ENCODE measurements around the gene TBATA.
"Not testable (repeated sequence)": the region's sequence is repeated elsewhere in the genome, so short reads cannot be mapped to it uniquely, and the experiment has no call there.

TBATA gene

GRCh38 chr10:70777063-70777875 lies 7.9 kb downstream of the TBATA start:
- H3K36me3 Mint-ChIP-seq (ENCODE audit: low read depth) = no peaks in the 10 kb centered on the region
- H3K27ac Mint-ChIP-seq = no peak overlapping the region
- no peaks in the 10 kb centered on the region for H3K4me1 Mint-ChIP-seq (ENCODE audit: low read depth)
- DNase-seq = no peak
- no peaks in the 10 kb centered on the region for H3K27me3 Mint-ChIP-seq
- H3K9me3 Mint-ChIP-seq = no peaks in the 10 kb centered on the region
- no peak overlapping the region for H3K4me3 Mint-ChIP-seq

GRCh38 chr10:70776455-70777005 lies 8.6 kb downstream of the TBATA start:
- Mint-ChIP-seq H3K36me3 (ENCODE audit: low read depth) (no peaks in the 10 kb centered on the region), H3K27ac (no peak overlapping the region), H3K9me3 (no peaks in the 10 kb centered on the region), H3K4me1 (ENCODE audit: low read depth) (no peaks in the 10 kb centered on the region), H3K27me3 (no peaks in the 10 kb centered on the region), H3K4me3 (no peak overlapping the region)
- no peak for DNase-seq

GRCh38 chr10:70775679-70776454 lies 9.3 kb downstream of the TBATA start:
- H3K4me3 Mint-ChIP-seq = no peak overlapping the region
- no peaks in the 10 kb centered on the region for H3K9me3 Mint-ChIP-seq
- no peaks in the 10 kb centered on the region for H3K27me3 Mint-ChIP-seq
- H3K4me1 Mint-ChIP-seq (ENCODE audit: low read depth) = no peaks in the 10 kb centered on the region
- no peak for DNase-seq
- no peaks in the 10 kb centered on the region for H3K36me3 Mint-ChIP-seq (ENCODE audit: low read depth)
- no peak overlapping the region for H3K27ac Mint-ChIP-seq

- Mint-ChIP-seq H3K27me3 (no peaks in the 10 kb centered on the region), H3K4me1 (ENCODE audit: low read depth) (no peaks in the 10 kb centered on the region), H3K27ac (no peak overlapping the region), H3K4me3 (no peak overlapping the region), H3K36me3 (ENCODE audit: low read depth) (no peaks in the 10 kb centered on the region), H3K9me3 (no peaks in the 10 kb centered on the region)
- DNase-seq = peak; percentile 27
Observed at GRCh38 chr10:70774810-70775678, 10.1 kb downstream of the TBATA start.

GRCh38 chr10:70773965-70774809 lies 11.0 kb downstream of the TBATA start:
- H3K36me3 Mint-ChIP-seq (ENCODE audit: low read depth) = no peaks in the 10 kb centered on the region
- no peaks in the 10 kb centered on the region for H3K4me1 Mint-ChIP-seq (ENCODE audit: low read depth)
- no peaks in the 10 kb centered on the region for H3K27me3 Mint-ChIP-seq
- H3K9me3 Mint-ChIP-seq = no peaks in the 10 kb centered on the region
- no peak for DNase-seq
- H3K27ac Mint-ChIP-seq = no peak overlapping the region
- H3K4me3 Mint-ChIP-seq = no peak overlapping the region

GRCh38 chr10:70773461-70773860 lies 11.7 kb downstream of the TBATA start:
- Mint-ChIP-seq H3K4me3 (no peak overlapping the region), H3K36me3 (ENCODE audit: low read depth) (no peaks in the 10 kb centered on the region), H3K4me1 (ENCODE audit: low read depth) (no peaks in the 10 kb centered on the region), H3K27ac (no peak overlapping the region), H3K27me3 (no peaks in the 10 kb centered on the region), H3K9me3 (no peaks in the 10 kb centered on the region)
- DNase-seq = no peak

- H3K4me1 Mint-ChIP-seq (ENCODE audit: low read depth) = no peaks in the 10 kb centered on the region
- no peaks in the 10 kb centered on the region for H3K27me3 Mint-ChIP-seq
- no peak overlapping the region for H3K27ac Mint-ChIP-seq
- no peak overlapping the region for H3K4me3 Mint-ChIP-seq
- H3K9me3 Mint-ChIP-seq = no peaks in the 10 kb centered on the region
- no peaks in the 10 kb centered on the region for H3K36me3 Mint-ChIP-seq (ENCODE audit: low read depth)
- DNase-seq = no peak
Observed at GRCh38 chr10:70772627-70773026, 12.6 kb downstream of the TBATA start.

GRCh38 chr10:70771311-70772194 lies 13.6 kb downstream of the TBATA start:
- DNase-seq = peak; percentile 21
- Mint-ChIP-seq H3K4me1 (ENCODE audit: low read depth) (no peaks in the 10 kb centered on the region), H3K36me3 (ENCODE audit: low read depth) (no peaks in the 10 kb centered on the region), H3K9me3 (no peaks in the 10 kb centered on the region), H3K27ac (no peak overlapping the region), H3K27me3 (no peaks in the 10 kb centered on the region), H3K4me3 (no peak overlapping the region)

GRCh38 chr10:70770516-70770915 lies 14.7 kb downstream of the TBATA start:
- not testable (repeated sequence) for H3K4me3 Mint-ChIP-seq; H3K27me3 Mint-ChIP-seq; H3K27ac Mint-ChIP-seq; DNase-seq; H3K4me1 Mint-ChIP-seq (ENCODE audit: low read depth); H3K9me3 Mint-ChIP-seq; H3K36me3 Mint-ChIP-seq (ENCODE audit: low read depth)

- DNase-seq = no peak
Observed at GRCh38 chr10:70770001-70770400, 15.2 kb downstream of the TBATA start.

GRCh38 chr10:70769121-70769520 lies 16.1 kb downstream of the TBATA start:
- DNase-seq = no peak
- Mint-ChIP-seq H3K4me1 (ENCODE audit: low read depth) (no peaks in the 10 kb centered on the region), H3K36me3 (ENCODE audit: low read depth) (no peaks in the 10 kb centered on the region), H3K9me3 (no peaks in the 10 kb centered on the region), H3K27me3 (no peaks in the 10 kb centered on the region), H3K27ac (no peak overlapping the region), H3K4me3 (no peak overlapping the region)

More at GRCh38 chr10:70770001-70770400, 15.2 kb downstream of the TBATA start:
- H3K9me3 Mint-ChIP-seq = no peaks in the 10 kb centered on the region
- no peak overlapping the region for H3K27ac Mint-ChIP-seq
- H3K4me1 Mint-ChIP-seq (ENCODE audit: low read depth) = no peaks in the 10 kb centered on the region
- no peak overlapping the region for H3K4me3 Mint-ChIP-seq
- H3K36me3 Mint-ChIP-seq (ENCODE audit: low read depth) = no peaks in the 10 kb centered on the region
- no peaks in the 10 kb centered on the region for H3K27me3 Mint-ChIP-seq

GRCh38 chr10:70768026-70768685 lies 17.0 kb downstream of the TBATA start:
- H3K4me1 Mint-ChIP-seq (ENCODE audit: low read depth); H3K4me3 Mint-ChIP-seq: not testable (repeated sequence)

More at GRCh38 chr10:70768026-70768685, 17.0 kb downstream of the TBATA start:
- not testable (repeated sequence) for H3K36me3 Mint-ChIP-seq (ENCODE audit: low read depth); DNase-seq; H3K27ac Mint-ChIP-seq; H3K27me3 Mint-ChIP-seq; H3K9me3 Mint-ChIP-seq
